ENCODE measurements around the gene COX5A.

Gene COX5A

GRCh38 chr15:74937590-74938371 lies at the start of gene COX5A:
COX5A (minus strand) TSS chr15:74938073; CDS start chr15:74938014, 59 bp downstream.
- peak; percentile 98 for DNase-seq (ENCODE audit: low read depth)
- H3K4me3 ChIP-seq (ENCODE audit: low read depth, low read length), result peak within 1 kb of the TSS; percentile 73
- TF ChIP-seq, protein P1, sequence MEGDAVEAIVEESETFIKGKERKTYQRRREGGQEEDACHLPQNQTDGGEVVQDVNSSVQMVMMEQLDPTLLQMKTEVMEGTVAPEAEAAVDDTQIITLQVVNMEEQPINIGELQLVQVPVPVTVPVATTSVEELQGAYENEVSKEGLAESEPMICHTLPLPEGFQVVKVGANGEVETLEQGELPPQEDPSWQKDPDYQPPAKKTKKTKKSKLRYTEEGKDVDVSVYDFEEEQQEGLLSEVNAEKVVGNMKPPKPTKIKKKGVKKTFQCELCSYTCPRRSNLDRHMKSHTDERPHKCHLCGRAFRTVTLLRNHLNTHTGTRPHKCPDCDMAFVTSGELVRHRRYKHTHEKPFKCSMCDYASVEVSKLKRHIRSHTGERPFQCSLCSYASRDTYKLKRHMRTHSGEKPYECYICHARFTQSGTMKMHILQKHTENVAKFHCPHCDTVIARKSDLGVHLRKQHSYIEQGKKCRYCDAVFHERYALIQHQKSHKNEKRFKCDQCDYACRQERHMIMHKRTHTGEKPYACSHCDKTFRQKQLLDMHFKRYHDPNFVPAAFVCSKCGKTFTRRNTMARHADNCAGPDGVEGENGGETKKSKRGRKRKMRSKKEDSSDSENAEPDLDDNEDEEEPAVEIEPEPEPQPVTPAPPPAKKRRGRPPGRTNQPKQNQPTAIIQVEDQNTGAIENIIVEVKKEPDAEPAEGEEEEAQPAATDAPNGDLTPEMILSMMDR (IDR thresholded peaks at IDR 0.05; ENCODE audit: insufficient read depth, low read depth, low read length, missing control alignments), result no peak

GRCh38 chr15:74983725-74984231 lies 45.9 kb upstream of the COX5A start:
- TF ChIP-seq, protein P1 (IDR thresholded peaks at IDR 0.05; ENCODE audit: insufficient read depth, low read depth, low read length, missing control alignments), result no peak
- DNase-seq (ENCODE audit: low read depth), result peak; percentile 70
- H3K4me3 ChIP-seq (ENCODE audit: low read depth, low read length), result no peak overlapping the region

GRCh38 chr15:74982183-74982582 lies 44.3 kb upstream of the COX5A start:
- DNase-seq (ENCODE audit: low read depth), result no peak
- TF ChIP-seq, protein P1 (IDR thresholded peaks at IDR 0.05; ENCODE audit: insufficient read depth, low read depth, low read length, missing control alignments), result no peak
- no peak overlapping the region for H3K4me3 ChIP-seq (ENCODE audit: low read depth, low read length)

- TF ChIP-seq, protein P1 (IDR thresholded peaks at IDR 0.05; ENCODE audit: insufficient read depth, low read depth, low read length, missing control alignments), result no peak
- no peak for DNase-seq (ENCODE audit: low read depth)
- H3K4me3 ChIP-seq (ENCODE audit: low read depth, low read length), result no peak overlapping the region
Measured at GRCh38 chr15:74978503-74978902, 40.6 kb upstream of the COX5A start.

- H3K4me3 ChIP-seq (ENCODE audit: low read depth, low read length), result no peak overlapping the region
- TF ChIP-seq, protein P1 (IDR thresholded peaks at IDR 0.05; ENCODE audit: insufficient read depth, low read depth, low read length, missing control alignments), result no peak
- no peak for DNase-seq (ENCODE audit: low read depth)
Measured at GRCh38 chr15:74978077-74978476, 40.2 kb upstream of the COX5A start.

DNA sequence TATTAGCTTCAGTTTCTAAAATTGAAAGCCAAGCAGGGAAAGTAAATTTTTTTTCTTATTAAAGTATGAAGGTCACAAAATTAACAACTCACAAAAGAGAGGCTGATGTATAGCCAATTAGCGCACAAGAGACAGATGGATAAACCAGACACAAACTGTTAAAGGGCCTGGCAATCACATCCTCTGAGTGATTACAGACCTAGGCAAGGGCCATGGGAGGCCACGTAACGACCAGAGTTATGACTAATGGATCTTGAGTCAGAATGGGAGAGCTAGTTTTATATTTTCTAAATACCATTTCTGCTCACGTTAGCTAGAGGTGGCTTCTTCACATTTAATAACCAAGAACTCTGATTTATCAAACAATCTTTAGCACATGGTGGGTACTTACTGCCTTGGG lies 39.7 kb upstream of the COX5A start:
- no peak overlapping the region for H3K4me3 ChIP-seq (ENCODE audit: low read depth, low read length)
- DNase-seq (ENCODE audit: low read depth), result no peak
- TF ChIP-seq, protein P1 (IDR thresholded peaks at IDR 0.05; ENCODE audit: insufficient read depth, low read depth, low read length, missing control alignments), result no peak

Data from GM12865 (cell line).